Keratinocyte (primary cell): ENCODE data around the gene ANXA4. TPM values are rescaled to one million over a fixed set of nuclear protein-coding genes. Genes with fewer than 3 reads are reported as not detected.
A peak's percentile ranks its signal among the peaks of the same experiment; 100 is the strongest.

Experiments
- DNase-seq: peaks from one replicate; pipeline ENCODE4 v3.0.0-alpha.2; 2011; ENCODE audit warnings: low read depth, missing footprints, low spot score
- FAIRE-seq: peaks from 2 replicates; lab custom pipeline; 2011; peaks lifted over from hg19 to GRCh38; lab: Jason Lieb, UNC
- H2AFZ ChIP-seq: 2 replicates; pipeline ENCODE4 v1.6.0; 2012; ENCODE audit warnings: low read length, control low read depth, inconsistent platforms; ENCODE audit not compliant: control insufficient read depth
- H3K27ac ChIP-seq: 2 replicates; pipeline ENCODE4 v1.5.1; 2011; ENCODE audit warnings: low read length; ENCODE audit not compliant: control insufficient read depth, insufficient read depth
- H3K27me3 ChIP-seq: 3 replicates; pipeline ENCODE4 v1.6.0; 2011; ENCODE audit warnings: low read length; ENCODE audit not compliant: control insufficient read depth, insufficient read depth; ENCODE audit errors: extremely low read depth
- H3K36me3 ChIP-seq, 2 experiments: 2 replicates in 1 of 2; 3 replicates in 1 of 2; pipeline ENCODE4 v1.5.1; 2011; ENCODE audit warnings: low read length in 2 of 2, mild to moderate bottlenecking in 1 of 2; ENCODE audit not compliant: control insufficient read depth in 2 of 2, insufficient read depth in 2 of 2; ENCODE audit errors: extremely low read depth in 1 of 2
- H3K4me1 ChIP-seq: 3 replicates; pipeline ENCODE4 v1.5.1; 2011; ENCODE audit warnings: low read length; ENCODE audit not compliant: control insufficient read depth, insufficient read depth; ENCODE audit errors: extremely low read depth
- H3K4me2 ChIP-seq: 3 replicates; pipeline ENCODE4 v1.6.0; 2011; ENCODE audit warnings: low read depth, low read length; ENCODE audit not compliant: control insufficient read depth, insufficient read depth; ENCODE audit errors: extremely low read depth
- H3K4me3 ChIP-seq, 3 experiments: fragments of 200-600 bp in 1 of 3; sonication (generic) in 1 of 3; 2 replicates in 2 of 3; 3 replicates in 1 of 3; pipeline ENCODE4 v1.5.1; 2011 to 2016; ENCODE audit warnings: low read length in 3 of 3, mild to moderate bottlenecking in 3 of 3, control low read depth in 2 of 3, inconsistent platforms in 1 of 3, low read depth in 1 of 3, mixed read lengths in 1 of 3, mixed run types in 1 of 3, moderate library complexity in 1 of 3; ENCODE audit not compliant: control insufficient read depth in 2 of 3, insufficient read depth in 2 of 3; ENCODE audit errors: extremely low read depth in 1 of 3
- H3K79me2 ChIP-seq: 2 replicates; pipeline ENCODE4 v1.6.0; 2012; ENCODE audit warnings: low read length; ENCODE audit not compliant: control insufficient read depth, insufficient read depth
- H3K9ac ChIP-seq: 3 replicates; pipeline ENCODE4 v1.6.0; 2011; ENCODE audit warnings: low read length; ENCODE audit not compliant: control insufficient read depth, insufficient read depth; ENCODE audit errors: extremely low read depth
- H3K9me1 ChIP-seq: 3 replicates; pipeline ENCODE4 v1.6.0; 2011; ENCODE audit warnings: low read length; ENCODE audit not compliant: control insufficient read depth, insufficient read depth; ENCODE audit errors: extremely low read depth
- H3K9me3 ChIP-seq: 2 replicates; pipeline ENCODE4 v1.5.1; 2012; ENCODE audit warnings: low read depth, low read length; ENCODE audit not compliant: control insufficient read depth
- H4K20me1 ChIP-seq: 3 replicates; pipeline ENCODE4 v1.6.0; 2011; ENCODE audit warnings: low read length; ENCODE audit not compliant: control insufficient read depth, insufficient read depth; ENCODE audit errors: extremely low read depth
- EZH2 ChIP-seq: IDR thresholded peaks from one replicate; pipeline ENCODE4 v1.6.1; 2012; ENCODE audit warnings: inconsistent platforms, mild to moderate bottlenecking, low read length, moderate library complexity
- dilution Hi-C: fragments of 300-500 bp; cut with MboI; formaldehyde crosslinking; loops from one replicate; pipeline ENCODE4 v1.7.0; 2020; ENCODE audit warnings: low sequenced_read_pairs; ENCODE audit not compliant: extremely low pct_ligation_motif_present
- polyA plus RNA-seq, 5 experiments: library from polyadenylated mRNA; depleted of rRNA in 3 of 5; stranded (reverse) in 3 of 5; stranded (forward) in 1 of 5; unstranded in 1 of 5; fragments of >200 nt; gene quantifications; 1 replicate in 1 of 5; 2 replicates in 3 of 5; 3 replicates in 1 of 5; pipeline versions ENCODE4 v1.2.1 to v1.2.3, GENCODE V29; 2011 to 2012; ENCODE audit warnings: missing spikeins in 2 of 5, low read depth in 1 of 5, low replicate concordance in 1 of 5
- TF ChIP-seq, protein P1 (sequence below), 3 experiments: IDR thresholded peaks in 1 of 3; conservative IDR thresholded peaks in 1 of 3; optimal IDR thresholded peaks in 1 of 3; 2 replicates in 2 of 3; 3 replicates in 1 of 3; pipeline versions ENCODE3 to v1.5.1; 2011; ENCODE audit warnings: low read length in 3 of 3, mild to moderate bottlenecking in 3 of 3, moderate library complexity in 2 of 3, control low read depth in 1 of 3, inconsistent platforms in 1 of 3; ENCODE audit not compliant: insufficient read depth in 2 of 3; ENCODE audit errors: extremely low read depth in 1 of 3

The ANXA4 gene
- polyA plus RNA-seq, 1 donor (not counting 4 experiments of a cell fraction or from before 2014, with no cell fraction given), result 209 TPM

DNA sequence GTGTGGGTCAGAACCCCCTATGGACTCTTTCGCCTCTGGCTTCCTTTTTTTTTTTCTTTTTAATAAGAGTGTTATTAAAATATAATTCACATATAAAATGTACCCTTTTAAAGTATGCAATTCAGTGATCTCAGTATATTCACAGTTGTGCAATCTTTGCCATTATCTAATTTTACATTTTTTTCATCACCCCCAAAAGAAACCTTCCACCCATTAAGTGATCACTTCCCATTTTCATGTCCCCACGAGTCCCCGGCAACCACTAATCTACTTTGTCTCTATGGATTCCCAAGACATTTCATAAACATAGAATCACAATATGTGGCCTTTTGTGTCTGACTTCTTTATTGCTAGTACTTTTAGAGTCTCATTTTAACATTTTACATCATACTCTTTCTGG is 38.7 kb upstream of the ANXA4 start:
- Histone ChIP-seq H3K79me2 (no peaks in the 10 kb centered on the region), H3K4me2 (no peak overlapping the region), H4K20me1 (no peaks in the 10 kb centered on the region), H3K9ac (no peak overlapping the region), H3K9me3 (no peaks in the 10 kb centered on the region), H3K36me3 (no peaks in the 10 kb centered on the region), H3K27ac (no peak overlapping the region), H2AFZ (no peak overlapping the region), H3K9me1 (no peaks in the 10 kb centered on the region), H3K27me3 (no peaks in the 10 kb centered on the region), H3K4me1 (peaks cover 16% of the 10 kb centered on the region), H3K4me3 (no peak overlapping the region)
- DNase-seq (no peak), FAIRE-seq (no peak)
- TF ChIP-seq, protein P1, sequence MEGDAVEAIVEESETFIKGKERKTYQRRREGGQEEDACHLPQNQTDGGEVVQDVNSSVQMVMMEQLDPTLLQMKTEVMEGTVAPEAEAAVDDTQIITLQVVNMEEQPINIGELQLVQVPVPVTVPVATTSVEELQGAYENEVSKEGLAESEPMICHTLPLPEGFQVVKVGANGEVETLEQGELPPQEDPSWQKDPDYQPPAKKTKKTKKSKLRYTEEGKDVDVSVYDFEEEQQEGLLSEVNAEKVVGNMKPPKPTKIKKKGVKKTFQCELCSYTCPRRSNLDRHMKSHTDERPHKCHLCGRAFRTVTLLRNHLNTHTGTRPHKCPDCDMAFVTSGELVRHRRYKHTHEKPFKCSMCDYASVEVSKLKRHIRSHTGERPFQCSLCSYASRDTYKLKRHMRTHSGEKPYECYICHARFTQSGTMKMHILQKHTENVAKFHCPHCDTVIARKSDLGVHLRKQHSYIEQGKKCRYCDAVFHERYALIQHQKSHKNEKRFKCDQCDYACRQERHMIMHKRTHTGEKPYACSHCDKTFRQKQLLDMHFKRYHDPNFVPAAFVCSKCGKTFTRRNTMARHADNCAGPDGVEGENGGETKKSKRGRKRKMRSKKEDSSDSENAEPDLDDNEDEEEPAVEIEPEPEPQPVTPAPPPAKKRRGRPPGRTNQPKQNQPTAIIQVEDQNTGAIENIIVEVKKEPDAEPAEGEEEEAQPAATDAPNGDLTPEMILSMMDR (optimal IDR thresholded peaks at IDR 0.05 in 1 of 3, IDR thresholded peaks at IDR 0.05 in 1 of 3, conservative IDR thresholded peaks at IDR 0.05 in 1 of 3; ENCODE audit: extremely low read depth in 1 of 3, insufficient read depth in 2 of 3, low read length in 3 of 3), result no peak
- no peak for TF ChIP-seq EZH2
- dilution Hi-C loops, result no loop called here

- Histone ChIP-seq H3K4me2 (peak overlapping the region; percentile 69), H2AFZ (peak overlapping the region; percentile 47), H3K4me3 (no peak overlapping the region), H3K9me1 (no peaks in the 10 kb centered on the region), H3K9ac (peak overlapping the region; percentile 33), H3K9me3 (no peaks in the 10 kb centered on the region), H3K79me2 (no peaks in the 10 kb centered on the region), H3K36me3 (no peaks in the 10 kb centered on the region), H3K4me1 (peaks cover 16% of the 10 kb centered on the region), H3K27me3 (no peaks in the 10 kb centered on the region), H4K20me1 (no peaks in the 10 kb centered on the region), H3K27ac (peak overlapping the region; percentile 49)
- dilution Hi-C loops, result no loop called here
- FAIRE-seq, result peak; percentile 98
- no peak for TF ChIP-seq EZH2
- TF ChIP-seq, protein P1 (optimal IDR thresholded peaks at IDR 0.05 in 1 of 3, IDR thresholded peaks at IDR 0.05 in 1 of 3, conservative IDR thresholded peaks at IDR 0.05 in 1 of 3; ENCODE audit: extremely low read depth in 1 of 3, insufficient read depth in 2 of 3, low read length in 3 of 3), result no peak
- DNase-seq, result peak; percentile 60
Measured at GRCh38 chr2:69704446-69704845, 37.5 kb upstream of the ANXA4 start.
